ENCODE measurements around the gene TTLL9.
A peak's percentile ranks its signal among the peaks of the same experiment; 100 is the strongest.

Gene TTLL9

GRCh38 chr20:31943052-31943471, 72.6 kb downstream of the TTLL9 start:
- no peak overlapping the region for H3K27ac ChIP-seq (ENCODE audit: insufficient read depth in 1 of 2, low read depth in 1 of 2, low read length in 2 of 2, poor library complexity in 1 of 2, severe bottlenecking in 2 of 2)
- no peaks in the 10 kb centered on the region for H3K27me3 ChIP-seq (replicated peaks in 2 of 5; ENCODE audit: control insufficient read depth in 4 of 5, insufficient read depth in 5 of 5, low read length in 4 of 5)
- ChIA-PET CTCF (interaction anchor here (2.2 kb wide), 1 partner anchor 9 kb away, joined by 9 read pairs; the partner anchor contains the start of gene PDRG1), POLR2A (no interaction called here)
- DNase-seq: no peak
- H3K4me1 ChIP-seq (ENCODE audit: control extremely low read depth in 1 of 4, control insufficient read depth in 4 of 4, insufficient read depth in 4 of 4, low read length in 3 of 4): no peaks in the 10 kb centered on the region
- H3K9me3 ChIP-seq (ENCODE audit: control extremely low read depth in 1 of 5, control insufficient read depth in 4 of 5, insufficient read depth in 2 of 5, low read depth in 1 of 5, low read length in 4 of 5): peaks cover 0 to 2% (median 1%) of the 10 kb centered on the region in 5 experiments
- WGBS (ENCODE audit: insufficient coverage): 94% methylated on average over 2 of the region's 2 CpGs
- no peak overlapping the region for H3K4me3 ChIP-seq (ENCODE audit: control insufficient read depth in 1 of 7, extremely low read depth in 1 of 7, insufficient read depth in 4 of 7, low read depth in 2 of 7, low read length in 6 of 7)
- H3K36me3 ChIP-seq (ENCODE audit: control insufficient read depth in 4 of 4, insufficient read depth in 4 of 4, low read length in 3 of 4): peaks cover 10 to 45% (median 39%) of the 10 kb centered on the region in 4 experiments

DNA sequence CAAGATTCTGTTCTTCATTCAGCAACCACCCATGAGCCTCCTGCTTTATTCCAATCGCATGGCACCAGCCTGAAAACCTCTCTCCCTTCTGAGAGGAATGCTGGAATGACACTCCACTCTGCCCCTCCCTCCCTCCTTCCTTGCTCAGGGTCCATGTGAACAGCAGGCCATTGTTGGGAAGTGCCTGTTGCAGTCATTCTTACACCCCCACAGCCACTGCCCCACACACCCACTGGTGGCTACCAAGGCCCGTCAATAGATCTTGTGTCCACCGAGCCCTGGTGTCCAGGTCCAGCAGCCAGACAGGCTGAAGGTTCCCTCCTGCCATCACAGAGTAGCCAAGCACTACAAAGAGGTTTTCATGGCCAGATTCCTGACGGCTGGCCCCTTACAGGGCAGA, 74.9 kb downstream of the TTLL9 start:
- Histone ChIP-seq H3K36me3 (ENCODE audit: control insufficient read depth in 4 of 4, insufficient read depth in 4 of 4, low read length in 3 of 4) (peaks cover 12 to 66% (median 53%) of the 10 kb centered on the region in 4 experiments), H3K4me1 (ENCODE audit: control extremely low read depth in 1 of 4, control insufficient read depth in 4 of 4, insufficient read depth in 4 of 4, low read length in 3 of 4) (peaks cover 0 to 4% (median under 1%) of the 10 kb centered on the region in 4 experiments), H3K27ac (ENCODE audit: insufficient read depth in 1 of 2, low read depth in 1 of 2, low read length in 2 of 2, poor library complexity in 1 of 2, severe bottlenecking in 2 of 2) (no peak overlapping the region), H3K4me3 (ENCODE audit: control insufficient read depth in 1 of 7, extremely low read depth in 1 of 7, insufficient read depth in 4 of 7, low read depth in 2 of 7, low read length in 6 of 7) (no peak overlapping the region), H3K9me3 (ENCODE audit: control extremely low read depth in 1 of 5, control insufficient read depth in 4 of 5, insufficient read depth in 2 of 5, low read depth in 1 of 5, low read length in 4 of 5) (peaks cover 0 to 8% (median 6%) of the 10 kb centered on the region in 5 experiments), H3K27me3 (replicated peaks in 2 of 5; ENCODE audit: control insufficient read depth in 4 of 5, insufficient read depth in 5 of 5, low read length in 4 of 5) (no peaks in the 10 kb centered on the region)
- CTCF ChIA-PET: interaction anchor here (1.2 to 1.8 kb wide), 3 partner anchors 10 to 81 kb away, joined by 3 to 5 read pairs (median 3); no protein-coding TSS in a partner anchor
- no peak for DNase-seq
- POLR2A ChIA-PET: no interaction called here
- WGBS (ENCODE audit: insufficient coverage): 97% methylated on average over 3 of the region's 4 CpGs

DNA sequence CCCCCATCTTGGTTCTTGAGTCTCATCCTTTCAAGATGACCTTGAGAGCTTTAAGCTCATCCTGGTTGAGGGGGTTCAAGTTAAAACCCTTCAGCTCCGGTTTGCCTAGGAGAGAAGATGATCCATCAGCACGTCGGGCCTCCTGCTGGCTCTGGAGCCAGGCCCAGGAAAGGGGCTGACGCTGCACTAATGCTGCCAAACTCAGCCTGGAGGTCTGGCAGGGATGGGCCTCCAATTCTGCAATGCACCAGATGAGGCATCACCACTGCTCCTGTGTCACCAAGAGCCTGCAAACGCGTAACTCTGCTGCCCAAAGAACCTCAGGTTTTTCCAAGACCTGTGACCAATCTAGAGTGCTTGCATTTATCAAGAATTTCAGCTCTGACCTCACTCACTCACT, 75.4 kb downstream of the TTLL9 start:
- Histone ChIP-seq H3K9me3 (ENCODE audit: control extremely low read depth in 1 of 5, control insufficient read depth in 4 of 5, insufficient read depth in 2 of 5, low read depth in 1 of 5, low read length in 4 of 5) (peaks cover 0 to 8% (median 6%) of the 10 kb centered on the region in 5 experiments), H3K36me3 (ENCODE audit: control insufficient read depth in 4 of 4, insufficient read depth in 4 of 4, low read length in 3 of 4) (peaks cover 12 to 68% (median 54%) of the 10 kb centered on the region in 4 experiments), H3K27ac (ENCODE audit: insufficient read depth in 1 of 2, low read depth in 1 of 2, low read length in 2 of 2, poor library complexity in 1 of 2, severe bottlenecking in 2 of 2) (no peak overlapping the region), H3K27me3 (replicated peaks in 2 of 5; ENCODE audit: control insufficient read depth in 4 of 5, insufficient read depth in 5 of 5, low read length in 4 of 5) (no peaks in the 10 kb centered on the region), H3K4me3 (ENCODE audit: control insufficient read depth in 1 of 7, extremely low read depth in 1 of 7, insufficient read depth in 4 of 7, low read depth in 2 of 7, low read length in 6 of 7) (no peak overlapping the region), H3K4me1 (ENCODE audit: control extremely low read depth in 1 of 4, control insufficient read depth in 4 of 4, insufficient read depth in 4 of 4, low read length in 3 of 4) (peaks cover 0 to 9% (median 5%) of the 10 kb centered on the region in 4 experiments)
- CTCF ChIA-PET: interaction anchor here (1.4 to 1.8 kb wide), 2 partner anchors 10 to 81 kb away, joined by 3 read pairs; no protein-coding TSS in a partner anchor
- no peak for DNase-seq
- POLR2A ChIA-PET: no interaction called here
- 100% methylated on average over 3 of the region's 6 CpGs for WGBS (ENCODE audit: insufficient coverage)

DNA sequence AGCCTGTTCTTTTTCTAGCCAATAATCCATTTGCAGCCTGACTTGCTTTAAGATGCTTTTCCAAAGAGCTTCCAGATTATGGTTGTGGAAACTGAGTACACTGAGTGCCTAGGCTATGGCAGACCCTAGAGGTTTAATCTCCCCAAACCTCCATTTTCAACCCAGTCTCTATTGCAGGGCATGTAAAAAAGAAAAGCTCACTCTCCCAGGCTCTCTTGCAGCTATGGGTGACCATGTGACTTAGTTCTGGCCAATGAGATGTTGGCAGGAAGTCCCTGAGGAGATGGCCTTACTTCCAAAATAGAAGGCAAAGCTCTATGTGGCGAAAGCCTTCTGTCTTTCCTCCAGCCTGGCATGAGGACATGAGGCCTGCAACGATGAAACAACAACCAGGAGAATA, 77.6 kb downstream of the TTLL9 start:
- Histone ChIP-seq H3K27ac (ENCODE audit: insufficient read depth in 1 of 2, low read depth in 1 of 2, low read length in 2 of 2, poor library complexity in 1 of 2, severe bottlenecking in 2 of 2) (no peak overlapping the region), H3K4me3 (ENCODE audit: control insufficient read depth in 1 of 7, extremely low read depth in 1 of 7, insufficient read depth in 4 of 7, low read depth in 2 of 7, low read length in 6 of 7) (no peak overlapping the region), H3K27me3 (replicated peaks in 2 of 5; ENCODE audit: control insufficient read depth in 4 of 5, insufficient read depth in 5 of 5, low read length in 4 of 5) (no peaks in the 10 kb centered on the region), H3K36me3 (ENCODE audit: control insufficient read depth in 4 of 4, insufficient read depth in 4 of 4, low read length in 3 of 4) (peaks cover 12 to 67% (median 54%) of the 10 kb centered on the region in 4 experiments), H3K4me1 (ENCODE audit: control extremely low read depth in 1 of 4, control insufficient read depth in 4 of 4, insufficient read depth in 4 of 4, low read length in 3 of 4) (peaks cover 0 to 17% (median 11%) of the 10 kb centered on the region in 4 experiments), H3K9me3 (ENCODE audit: control extremely low read depth in 1 of 5, control insufficient read depth in 4 of 5, insufficient read depth in 2 of 5, low read depth in 1 of 5, low read length in 4 of 5) (peaks cover 0 to 8% (median 6%) of the 10 kb centered on the region in 5 experiments)
- 94% methylated on average over 2 of the region's 2 CpGs for WGBS (ENCODE audit: insufficient coverage)
- ChIA-PET CTCF (interaction anchor here (1.0 to 1.8 kb wide), 4 partner anchors 10 to 101 kb away, joined by 3 to 4 read pairs (median 3); no protein-coding TSS in a partner anchor), POLR2A (no interaction called here)
- peak in 2 of 3 donors; percentile 62 to 73 for DNase-seq

DNA sequence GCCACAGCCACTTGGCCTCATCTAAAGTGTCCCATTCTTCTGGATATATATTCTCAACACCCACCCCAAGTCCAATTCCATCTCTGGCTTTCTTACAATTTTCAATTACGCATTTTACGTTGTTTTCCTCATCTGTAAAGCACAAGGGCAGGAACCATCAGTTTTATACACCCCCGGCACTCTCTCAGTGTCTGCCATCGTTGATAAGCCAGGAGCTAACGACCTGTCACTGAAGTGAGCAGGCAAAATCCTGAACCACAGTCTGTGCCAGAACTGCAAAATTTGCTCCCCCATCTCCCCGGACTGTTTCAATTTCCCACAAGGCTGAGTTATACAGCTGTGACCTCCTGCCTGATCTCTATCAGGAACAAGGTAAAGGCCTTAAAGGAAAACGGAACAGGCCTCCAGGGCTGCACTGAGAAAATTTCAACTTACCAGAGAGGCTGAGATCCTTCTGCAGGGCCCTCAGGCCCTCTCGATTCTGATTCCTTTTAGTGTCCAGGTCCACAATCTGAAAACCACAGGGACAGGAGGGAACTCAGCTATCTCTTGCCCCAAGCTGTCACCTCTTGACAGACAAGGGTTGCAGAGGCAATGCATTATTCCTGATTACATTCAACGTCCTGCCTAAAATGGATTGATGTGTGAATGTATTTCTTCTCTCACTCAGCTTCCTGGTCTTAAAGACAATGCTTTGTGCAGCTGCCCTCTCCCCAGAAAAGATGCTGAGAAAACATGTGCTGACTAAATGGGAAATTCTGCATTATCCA, 79.6 kb downstream of the TTLL9 start:
- POLR2A ChIA-PET: no interaction called here
- Histone ChIP-seq H3K36me3 (ENCODE audit: control insufficient read depth in 4 of 4, insufficient read depth in 4 of 4, low read length in 3 of 4) (peaks cover 12 to 52% (median 41%) of the 10 kb centered on the region in 4 experiments), H3K4me3 (ENCODE audit: control insufficient read depth in 1 of 7, extremely low read depth in 1 of 7, insufficient read depth in 4 of 7, low read depth in 2 of 7, low read length in 6 of 7) (peak overlapping the region in 2 of 7 experiments; percentile 91 to 96), H3K9me3 (ENCODE audit: control extremely low read depth in 1 of 5, control insufficient read depth in 4 of 5, insufficient read depth in 2 of 5, low read depth in 1 of 5, low read length in 4 of 5) (peaks cover 0 to 8% (median 6%) of the 10 kb centered on the region in 5 experiments), H3K27me3 (replicated peaks in 2 of 5; ENCODE audit: control insufficient read depth in 4 of 5, insufficient read depth in 5 of 5, low read length in 4 of 5) (peaks cover 0 to 3% (median 0%) of the 10 kb centered on the region in 5 experiments), H3K4me1 (ENCODE audit: control extremely low read depth in 1 of 4, control insufficient read depth in 4 of 4, insufficient read depth in 4 of 4, low read length in 3 of 4) (peaks cover 0 to 17% (median 11%) of the 10 kb centered on the region in 4 experiments), H3K27ac (ENCODE audit: insufficient read depth in 1 of 2, low read depth in 1 of 2, low read length in 2 of 2, poor library complexity in 1 of 2, severe bottlenecking in 2 of 2) (peak overlapping the region in 1 of 2 experiments; percentile 93)
- WGBS (ENCODE audit: insufficient coverage): 73% methylated on average over 8 of the region's 9 CpGs
- peak in 2 of 3 donors; percentile 17 to 60 for DNase-seq
- CTCF ChIA-PET: interaction anchor here (0.8 to 6.7 kb wide), 13 partner anchors 9 to 128 kb away, joined by 3 to 98 read pairs (median 6); no protein-coding TSS in a partner anchor

DNA sequence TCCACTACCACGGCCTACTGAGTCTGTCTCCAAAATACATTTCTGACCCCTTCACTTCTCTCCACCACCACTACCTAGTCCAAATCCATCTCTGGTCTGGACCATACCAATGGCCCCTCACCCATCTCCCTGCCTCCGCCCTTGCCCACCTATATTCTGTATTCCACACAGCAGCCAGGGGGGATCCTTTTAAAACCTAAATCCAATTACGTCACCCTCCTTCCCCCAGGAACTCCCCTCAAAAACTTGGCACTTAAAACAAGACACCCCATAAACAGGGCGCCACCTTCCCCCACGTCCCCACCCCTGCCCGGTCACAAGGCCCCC, 80.7 kb downstream of the TTLL9 start:
- WGBS (ENCODE audit: insufficient coverage): 11% methylated on average over 6 of the region's 6 CpGs
- Histone ChIP-seq H3K27ac (ENCODE audit: insufficient read depth in 1 of 2, low read depth in 1 of 2, low read length in 2 of 2, poor library complexity in 1 of 2, severe bottlenecking in 2 of 2) (peak overlapping the region; percentile 90 to 93), H3K9me3 (ENCODE audit: control extremely low read depth in 1 of 5, control insufficient read depth in 4 of 5, insufficient read depth in 2 of 5, low read depth in 1 of 5, low read length in 4 of 5) (peaks cover 0 to 8% (median 6%) of the 10 kb centered on the region in 5 experiments), H3K27me3 (replicated peaks in 2 of 5; ENCODE audit: control insufficient read depth in 4 of 5, insufficient read depth in 5 of 5, low read length in 4 of 5) (peaks cover 0 to 11% (median 0%) of the 10 kb centered on the region in 5 experiments), H3K4me3 (ENCODE audit: control insufficient read depth in 1 of 7, extremely low read depth in 1 of 7, insufficient read depth in 4 of 7, low read depth in 2 of 7, low read length in 6 of 7) (peak overlapping the region; percentile 72 to 98 (median 91)), H3K36me3 (ENCODE audit: control insufficient read depth in 4 of 4, insufficient read depth in 4 of 4, low read length in 3 of 4) (peaks cover 7 to 41% (median 31%) of the 10 kb centered on the region in 4 experiments), H3K4me1 (ENCODE audit: control extremely low read depth in 1 of 4, control insufficient read depth in 4 of 4, insufficient read depth in 4 of 4, low read length in 3 of 4) (peaks cover 0 to 17% (median 11%) of the 10 kb centered on the region in 4 experiments)
- ChIA-PET POLR2A (interaction anchor here (0.6 to 1.6 kb wide), 3 partner anchors 16 to 68 kb away, joined by 3 read pairs; no protein-coding TSS in a partner anchor), CTCF (interaction anchor here (1.1 to 6.7 kb wide), 16 partner anchors 8 to 138 kb away, joined by 3 to 98 read pairs (median 6); no protein-coding TSS in a partner anchor)
- DNase-seq: no peak
